ENCODE results near the gene CACNA2D3. TPM values are rescaled to one million over a fixed set of nuclear protein-coding genes. Genes with fewer than 3 reads are reported as not detected.

Gene CACNA2D3
- total and polyA plus RNA-seq, 2 donors from 2014 or later: 5.7 to 11.2 TPM

DNA sequence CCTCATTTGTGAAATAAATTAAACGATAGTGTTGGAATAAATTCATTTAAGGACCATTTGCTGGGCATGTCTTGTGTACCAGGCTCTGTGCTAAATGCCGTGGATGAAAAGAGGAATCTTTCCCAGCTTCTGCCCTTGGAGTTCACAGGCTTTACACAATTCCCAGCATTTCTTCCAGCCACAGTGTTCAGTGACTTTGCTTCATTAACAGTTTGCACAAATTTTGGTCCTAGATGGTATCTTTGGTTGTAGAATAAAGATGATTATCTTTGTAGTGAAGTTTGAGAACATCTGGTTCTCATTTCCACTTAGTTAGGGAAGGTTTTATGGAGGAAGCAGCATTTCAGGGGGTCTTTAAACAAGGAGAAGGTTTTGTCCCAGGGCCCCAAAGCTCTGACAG, 705.4 kb downstream of the CACNA2D3 start:
- Histone ChIP-seq H3K27me3 (ENCODE audit: control insufficient read depth, insufficient read depth, low read length) (no peaks in the 10 kb centered on the region), H3K36me3 (ENCODE audit: control insufficient read depth in 2 of 3, insufficient read depth in 3 of 3, low read length in 3 of 3) (no peaks in the 10 kb centered on the region), H3K4me1 (ENCODE audit: control insufficient read depth in 2 of 3, insufficient read depth in 2 of 3, low read depth in 1 of 3, low read length in 3 of 3) (no peaks in the 10 kb centered on the region), H3K4me3 (ENCODE audit: low read length in 3 of 3) (no peak overlapping the region), H3K27ac (ENCODE audit: low read depth in 2 of 2, low read length in 2 of 2) (no peak overlapping the region), H3K9ac (ENCODE audit: low read length in 3 of 3) (no peak overlapping the region), H3K9me3 (ENCODE audit: control insufficient read depth in 2 of 3, insufficient read depth in 1 of 3, low read length in 3 of 3) (peaks cover 0 to 10% (median 0%) of the 10 kb centered on the region in 3 donors)
- DNase-seq: no peak
- TF ChIP-seq, protein P1, sequence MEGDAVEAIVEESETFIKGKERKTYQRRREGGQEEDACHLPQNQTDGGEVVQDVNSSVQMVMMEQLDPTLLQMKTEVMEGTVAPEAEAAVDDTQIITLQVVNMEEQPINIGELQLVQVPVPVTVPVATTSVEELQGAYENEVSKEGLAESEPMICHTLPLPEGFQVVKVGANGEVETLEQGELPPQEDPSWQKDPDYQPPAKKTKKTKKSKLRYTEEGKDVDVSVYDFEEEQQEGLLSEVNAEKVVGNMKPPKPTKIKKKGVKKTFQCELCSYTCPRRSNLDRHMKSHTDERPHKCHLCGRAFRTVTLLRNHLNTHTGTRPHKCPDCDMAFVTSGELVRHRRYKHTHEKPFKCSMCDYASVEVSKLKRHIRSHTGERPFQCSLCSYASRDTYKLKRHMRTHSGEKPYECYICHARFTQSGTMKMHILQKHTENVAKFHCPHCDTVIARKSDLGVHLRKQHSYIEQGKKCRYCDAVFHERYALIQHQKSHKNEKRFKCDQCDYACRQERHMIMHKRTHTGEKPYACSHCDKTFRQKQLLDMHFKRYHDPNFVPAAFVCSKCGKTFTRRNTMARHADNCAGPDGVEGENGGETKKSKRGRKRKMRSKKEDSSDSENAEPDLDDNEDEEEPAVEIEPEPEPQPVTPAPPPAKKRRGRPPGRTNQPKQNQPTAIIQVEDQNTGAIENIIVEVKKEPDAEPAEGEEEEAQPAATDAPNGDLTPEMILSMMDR (IDR thresholded peaks at IDR 0.05; ENCODE audit: borderline replicate concordance, extremely low read depth, insufficient read depth): no peak
- no peak for FAIRE-seq
- intact Hi-C loops (cut with DNase I): no loop called here

DNA sequence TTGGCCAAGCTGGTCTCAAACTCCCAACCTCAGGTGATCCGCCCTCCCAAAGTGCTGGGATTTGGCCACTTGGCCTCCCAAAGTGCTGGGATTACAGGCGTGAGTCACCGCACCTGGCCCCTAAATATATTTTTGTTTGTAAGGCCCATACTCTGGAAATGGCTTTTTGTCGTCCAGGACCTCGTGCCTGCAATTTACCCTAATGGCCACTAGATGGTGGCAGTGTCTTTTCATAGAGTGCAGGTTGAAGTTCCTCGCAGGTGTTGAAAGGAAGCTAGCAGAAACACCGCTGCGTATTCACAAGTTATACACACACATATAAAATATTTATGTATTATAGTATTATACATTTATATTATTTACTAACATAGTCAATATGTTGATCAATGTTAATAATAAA, 708.3 kb downstream of the CACNA2D3 start:
- Histone ChIP-seq H3K4me1 (ENCODE audit: control insufficient read depth in 2 of 3, insufficient read depth in 2 of 3, low read depth in 1 of 3, low read length in 3 of 3) (no peaks in the 10 kb centered on the region), H3K27me3 (ENCODE audit: control insufficient read depth, insufficient read depth, low read length) (no peaks in the 10 kb centered on the region), H3K27ac (ENCODE audit: low read depth in 2 of 2, low read length in 2 of 2) (no peak overlapping the region), H3K9me3 (ENCODE audit: control insufficient read depth in 2 of 3, insufficient read depth in 1 of 3, low read length in 3 of 3) (peaks cover 0 to 10% (median 0%) of the 10 kb centered on the region in 3 donors), H3K36me3 (ENCODE audit: control insufficient read depth in 2 of 3, insufficient read depth in 3 of 3, low read length in 3 of 3) (no peaks in the 10 kb centered on the region), H3K4me3 (ENCODE audit: low read length in 3 of 3) (no peak overlapping the region), H3K9ac (ENCODE audit: low read length in 3 of 3) (no peak overlapping the region)
- TF ChIP-seq, protein P1 (IDR thresholded peaks at IDR 0.05; ENCODE audit: borderline replicate concordance, extremely low read depth, insufficient read depth): peak; percentile 27
- intact Hi-C loops (cut with DNase I): no loop called here
- FAIRE-seq (no peak), DNase-seq (no peak)

DNA sequence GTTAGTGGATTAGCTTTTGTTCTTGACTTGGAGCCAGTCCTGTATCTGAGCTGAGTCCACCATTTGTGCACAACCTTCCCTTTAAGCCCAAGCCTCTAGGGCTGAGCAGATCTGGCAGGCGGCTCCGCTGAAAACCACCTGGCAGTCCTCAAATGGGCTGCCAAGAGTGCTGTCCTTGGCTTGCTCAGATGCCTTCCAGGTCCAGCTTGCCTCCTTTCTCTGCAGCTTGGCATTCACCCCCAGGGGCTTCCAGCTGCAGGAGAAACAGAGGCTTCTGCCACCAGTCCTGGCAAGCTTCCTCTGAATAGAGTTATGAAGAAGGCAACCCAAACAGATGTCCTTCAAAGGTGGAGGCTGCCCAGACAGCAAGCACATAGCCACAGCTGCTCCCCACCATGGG, 708.8 kb downstream of the CACNA2D3 start:
- intact Hi-C loops (cut with DNase I): no loop called here
- Histone ChIP-seq H3K27me3 (ENCODE audit: control insufficient read depth, insufficient read depth, low read length) (no peaks in the 10 kb centered on the region), H3K27ac (ENCODE audit: low read depth in 2 of 2, low read length in 2 of 2) (no peak overlapping the region), H3K4me1 (ENCODE audit: control insufficient read depth in 2 of 3, insufficient read depth in 2 of 3, low read depth in 1 of 3, low read length in 3 of 3) (no peaks in the 10 kb centered on the region), H3K36me3 (ENCODE audit: control insufficient read depth in 2 of 3, insufficient read depth in 3 of 3, low read length in 3 of 3) (no peaks in the 10 kb centered on the region), H3K9me3 (ENCODE audit: control insufficient read depth in 2 of 3, insufficient read depth in 1 of 3, low read length in 3 of 3) (peaks cover 0 to 10% (median 0%) of the 10 kb centered on the region in 3 donors), H3K9ac (ENCODE audit: low read length in 3 of 3) (no peak overlapping the region), H3K4me3 (ENCODE audit: low read length in 3 of 3) (no peak overlapping the region)
- DNase-seq: no peak
- no peak for FAIRE-seq
- TF ChIP-seq, protein P1 (IDR thresholded peaks at IDR 0.05; ENCODE audit: borderline replicate concordance, extremely low read depth, insufficient read depth): no peak

DNA sequence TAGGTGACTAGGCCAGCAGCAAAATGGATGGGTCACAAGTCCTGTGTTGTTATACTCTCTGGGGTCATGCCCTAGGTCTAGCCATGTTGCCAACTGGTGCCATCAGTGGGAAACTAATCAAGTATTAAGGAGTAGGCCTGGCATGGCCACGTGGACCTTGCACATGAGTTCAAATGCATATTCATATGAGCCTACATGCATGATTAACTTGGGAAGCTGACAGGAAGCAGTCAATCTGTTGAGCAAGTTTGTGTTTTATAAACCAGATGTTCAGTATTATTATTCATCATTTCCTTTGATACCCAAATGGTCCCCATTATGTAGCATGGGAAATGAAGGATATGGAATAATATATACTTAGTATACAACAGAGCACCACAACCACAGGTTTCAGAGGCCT, 710.5 kb downstream of the CACNA2D3 start:
- H3K9ac ChIP-seq (ENCODE audit: low read length in 3 of 3): no peak overlapping the region
- DNase-seq: no peak
- H3K36me3 ChIP-seq (ENCODE audit: control insufficient read depth in 2 of 3, insufficient read depth in 3 of 3, low read length in 3 of 3): no peaks in the 10 kb centered on the region
- no peak overlapping the region for H3K27ac ChIP-seq (ENCODE audit: low read depth in 2 of 2, low read length in 2 of 2)
- TF ChIP-seq, protein P1 (IDR thresholded peaks at IDR 0.05; ENCODE audit: borderline replicate concordance, extremely low read depth, insufficient read depth): no peak
- FAIRE-seq: no peak
- no peaks in the 10 kb centered on the region for H3K27me3 ChIP-seq (ENCODE audit: control insufficient read depth, insufficient read depth, low read length)
- peaks cover 0 to 10% (median 0%) of the 10 kb centered on the region in 3 donors for H3K9me3 ChIP-seq (ENCODE audit: control insufficient read depth in 2 of 3, insufficient read depth in 1 of 3, low read length in 3 of 3)
- intact Hi-C loops (cut with DNase I): no loop called here
- no peaks in the 10 kb centered on the region for H3K4me1 ChIP-seq (ENCODE audit: control insufficient read depth in 2 of 3, insufficient read depth in 2 of 3, low read depth in 1 of 3, low read length in 3 of 3)
- no peak overlapping the region for H3K4me3 ChIP-seq (ENCODE audit: low read length in 3 of 3)

All from kidney (tissue), 14 donors.